Daoy (cell line): ENCODE data around the gene C8G. TPM values are rescaled to one million over a fixed set of nuclear protein-coding genes. Genes with fewer than 3 reads are reported as not detected.
A peak's percentile ranks its signal among the peaks of the same experiment; 100 is the strongest.

ENCODE experiments used
- DNase-seq: peaks from one replicate; pipeline ENCODE4 v3.0.0-alpha.2; 2015; ENCODE audit warnings: low read depth
- total RNA-seq: library from RNA; depleted of rRNA; stranded (reverse); fragments of >200 nt; shearing (Covaris generic); gene quantifications from 2 replicates; pipeline ENCODE4 v1.2.3, GENCODE V29; 2014; rRNA removed

The C8G gene
- total RNA-seq: 1.2 TPM in 1 of 2 replicates, not detected in the other

- DNase-seq: peak; percentile 99
These were observed at the start of gene C8G, which contains the start of gene FBXW5 for GRCh38 chr9:136944519-136945332. Gene C8G, plus strand, starts transcription at chr9:136945243. Its CDS starts 78 bp downstream, at chr9:136945321. Gene FBXW5, minus strand, starts transcription at chr9:136944738. Its CDS starts 655 bp downstream, at chr9:136944083.

DNA sequence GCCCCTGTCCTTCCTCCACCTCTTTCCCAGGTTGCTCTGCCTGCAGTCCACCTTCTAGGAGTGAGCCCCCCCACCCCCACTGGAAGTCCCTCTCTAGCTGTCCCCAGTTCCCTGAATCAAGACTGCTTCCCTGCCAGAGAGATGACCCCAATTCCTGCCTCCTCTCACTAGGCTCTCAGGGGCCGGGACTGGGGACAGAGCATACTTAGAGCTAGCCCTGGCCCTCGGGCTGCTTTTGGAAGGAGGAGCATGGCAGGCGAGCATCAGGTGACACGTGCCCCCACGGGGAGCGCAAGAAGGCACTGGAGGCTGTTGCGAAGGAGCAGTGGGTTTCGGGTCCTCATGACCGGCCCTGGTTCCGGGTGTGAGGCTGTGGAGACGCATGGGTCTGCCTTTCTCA, 49.0 kb upstream of the C8G start:
- no peak for DNase-seq

- DNase-seq: no peak
These were observed 46.5 kb upstream of the C8G start for GRCh38 chr9:136898483-136899100.

- no peak for DNase-seq
These were observed 45.8 kb upstream of the C8G start for GRCh38 chr9:136899196-136899595.

DNA sequence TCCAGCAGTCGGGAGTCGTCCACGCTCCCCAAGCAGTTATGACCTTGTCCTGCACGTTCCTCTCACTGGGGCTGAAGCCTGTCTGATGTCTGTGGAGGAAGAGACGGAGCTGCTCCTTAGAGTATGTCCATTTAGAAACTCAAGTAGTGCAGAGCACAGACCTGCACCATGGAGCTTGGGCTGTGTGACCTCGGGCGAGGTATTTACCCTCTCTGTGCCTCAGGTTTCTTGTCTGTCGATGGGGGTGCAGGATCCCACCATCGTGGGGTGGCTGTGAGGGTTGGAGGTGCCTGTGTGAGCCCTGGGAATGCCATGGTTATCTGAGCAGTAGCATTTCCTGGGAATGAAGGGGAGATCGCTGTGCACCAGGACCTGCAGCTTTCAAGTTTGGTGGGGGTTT, 44.5 kb upstream of the C8G start:
- no peak for DNase-seq

DNA sequence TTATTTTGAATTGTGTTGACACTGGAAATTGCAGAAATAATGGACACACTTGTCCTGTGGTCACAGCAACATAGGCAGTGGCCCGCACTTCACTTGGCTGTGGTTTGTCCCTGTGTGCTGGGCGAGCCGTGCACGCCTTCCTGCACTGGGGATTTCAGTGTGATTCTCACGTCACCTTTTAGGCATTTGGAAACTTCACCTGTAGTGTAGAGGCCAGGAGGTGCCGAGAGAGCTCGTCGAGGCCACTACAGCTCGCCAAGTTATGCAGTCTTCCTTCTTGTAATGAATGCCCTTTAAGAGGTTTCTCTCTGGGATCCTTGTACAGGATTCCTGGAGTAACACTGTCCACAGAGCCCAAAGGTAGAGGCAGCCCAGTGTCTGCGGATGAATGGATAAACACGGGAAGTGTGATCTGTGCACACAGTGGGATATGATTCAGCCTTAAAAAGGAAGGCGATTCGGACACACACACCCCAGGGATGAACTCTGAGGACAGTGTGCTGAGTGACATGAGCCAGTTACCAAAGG, 44.0 kb upstream of the C8G start:
- DNase-seq: peak; percentile 63

DNA sequence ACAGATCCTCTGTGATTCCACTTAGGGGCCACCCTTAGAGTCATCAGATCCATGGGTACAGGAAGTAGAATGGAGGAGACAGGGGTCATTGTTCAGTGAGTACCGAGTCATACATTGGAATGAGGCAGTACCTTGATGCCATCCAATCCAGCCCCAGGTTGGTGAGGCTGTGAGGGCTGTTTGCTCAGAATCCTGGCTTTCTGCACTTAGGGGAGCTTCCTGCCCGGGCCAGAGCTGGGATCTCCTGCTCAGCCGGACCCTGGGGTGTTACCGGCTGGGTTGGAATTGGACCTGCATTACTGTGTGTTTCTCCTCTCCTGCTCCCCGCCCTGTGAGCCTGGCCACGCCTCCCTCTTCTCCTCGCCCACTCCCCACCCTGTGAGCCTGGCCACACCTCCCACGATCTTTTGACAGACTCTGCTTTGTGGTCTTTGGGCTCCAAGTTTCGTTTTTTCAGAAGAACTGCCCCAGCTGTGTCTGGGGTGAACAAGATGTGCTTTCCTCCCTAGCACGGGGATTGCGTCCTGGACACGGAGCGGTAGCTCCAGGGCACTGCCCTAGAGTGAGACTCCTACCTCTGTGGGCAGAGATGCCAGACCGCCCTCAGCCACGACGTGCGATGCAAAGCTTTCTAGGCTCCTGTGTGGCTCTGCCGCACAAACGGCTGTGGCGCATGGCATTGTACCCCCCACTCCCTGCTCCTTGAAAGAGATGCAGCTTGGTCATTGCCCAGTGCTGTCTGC, 43.4 kb upstream of the C8G start:
- peak; percentile 94 for DNase-seq

- DNase-seq: peak; percentile 98
These were observed 42.7 kb upstream of the C8G start for GRCh38 chr9:136902259-136902821.

DNA sequence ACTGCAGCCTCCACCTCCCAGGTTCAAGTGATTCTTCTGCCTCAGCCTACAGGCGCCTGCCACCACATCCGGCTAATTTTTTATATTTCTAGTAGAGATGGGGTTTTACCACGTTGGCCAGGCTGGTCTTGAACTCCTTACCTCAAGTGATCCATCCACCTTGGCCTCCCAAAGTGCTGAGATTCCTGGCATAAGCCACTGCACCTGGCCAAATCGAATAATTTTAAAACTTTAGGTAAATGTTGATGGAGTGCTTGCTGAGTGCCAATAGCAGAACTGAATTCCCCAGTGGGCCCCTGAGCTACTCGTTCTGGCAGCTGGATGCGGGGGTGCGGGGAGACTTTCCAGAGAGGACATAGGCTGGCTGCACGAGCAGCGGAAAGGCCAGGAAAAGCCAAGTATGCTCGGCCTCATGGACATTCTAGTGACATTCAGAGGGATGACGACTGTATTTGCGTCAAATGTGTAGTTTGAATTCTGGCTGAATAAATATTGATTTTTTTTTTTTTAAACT, 41.9 kb upstream of the C8G start:
- DNase-seq: no peak

DNA sequence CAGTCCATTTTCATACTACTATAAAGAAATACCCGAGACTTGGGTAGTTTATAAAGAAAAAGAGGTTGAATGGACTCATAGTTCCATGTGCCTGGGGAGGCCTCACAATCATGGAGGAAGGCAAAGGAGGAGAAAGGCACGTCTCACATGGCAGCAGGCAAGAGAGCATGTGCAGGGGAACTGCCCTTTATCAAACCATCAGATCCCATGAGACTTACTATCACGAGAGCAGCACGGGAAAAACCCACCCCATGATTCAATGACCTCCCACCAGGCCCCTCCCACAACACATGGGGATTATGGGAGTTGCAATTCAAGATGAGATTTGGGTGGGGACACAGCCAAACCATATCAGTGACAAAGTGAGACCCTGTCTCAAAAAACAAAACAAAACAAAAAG, 38.8 kb upstream of the C8G start:
- DNase-seq: no peak

GRCh38 chr9:136907011-136907914, 37.8 kb upstream of the C8G start:
- no peak for DNase-seq

GRCh38 chr9:136910197-136910900, 34.7 kb upstream of the C8G start:
- no peak for DNase-seq

DNA sequence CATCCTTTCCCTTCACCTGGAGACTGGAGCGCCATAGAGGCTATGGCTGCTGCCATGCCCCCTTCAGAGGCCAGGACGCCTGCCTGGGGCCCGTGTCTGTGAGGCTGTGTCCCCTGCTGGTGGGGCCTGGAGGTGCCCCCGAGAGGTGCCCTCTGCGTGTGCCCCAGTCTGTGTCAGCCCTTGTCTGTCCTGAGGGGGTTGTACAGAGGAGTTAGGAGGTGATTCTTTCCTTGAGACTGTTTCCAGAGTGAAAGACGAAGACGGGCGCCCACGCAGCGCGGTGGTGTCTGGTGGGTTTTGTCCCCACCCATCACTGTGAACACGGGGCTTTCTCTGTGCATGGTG, 34.2 kb upstream of the C8G start:
- DNase-seq: no peak

DNA sequence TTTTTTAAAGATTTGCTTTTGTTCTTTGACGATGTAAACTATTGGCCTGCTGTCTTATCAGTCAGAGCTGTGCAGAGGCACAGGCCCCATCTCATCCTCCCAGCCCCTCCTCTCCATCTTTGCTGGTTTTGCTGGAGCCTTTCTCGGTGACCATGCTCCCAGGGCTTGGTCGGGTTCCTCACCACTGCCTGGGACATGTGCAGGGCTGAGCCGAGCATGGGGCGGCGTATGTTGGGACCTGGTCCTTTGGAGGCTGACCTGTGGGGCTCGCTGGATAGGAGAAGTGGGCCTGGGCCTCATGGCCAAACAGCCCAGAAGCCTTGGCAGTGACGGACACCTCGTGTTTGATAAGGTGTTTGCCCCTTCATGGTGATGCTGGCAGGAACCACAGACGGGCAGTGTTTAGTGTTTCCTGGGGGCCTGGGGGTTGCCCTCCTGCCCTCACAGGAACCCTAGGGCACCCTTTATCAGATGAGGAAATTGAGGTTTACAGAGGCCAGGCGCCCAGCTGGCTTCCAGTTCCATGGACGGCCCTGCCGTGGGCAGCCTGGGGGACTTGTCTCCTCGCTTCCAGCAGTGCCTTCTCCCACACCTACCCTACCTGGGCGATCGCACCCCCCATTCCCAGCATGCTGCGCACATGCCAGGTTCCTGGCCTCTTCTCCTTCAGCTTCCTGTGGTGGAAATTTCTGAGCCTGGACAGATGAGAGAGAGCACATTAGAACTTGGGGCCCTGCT, 31.2 kb upstream of the C8G start:
- no peak for DNase-seq

DNA sequence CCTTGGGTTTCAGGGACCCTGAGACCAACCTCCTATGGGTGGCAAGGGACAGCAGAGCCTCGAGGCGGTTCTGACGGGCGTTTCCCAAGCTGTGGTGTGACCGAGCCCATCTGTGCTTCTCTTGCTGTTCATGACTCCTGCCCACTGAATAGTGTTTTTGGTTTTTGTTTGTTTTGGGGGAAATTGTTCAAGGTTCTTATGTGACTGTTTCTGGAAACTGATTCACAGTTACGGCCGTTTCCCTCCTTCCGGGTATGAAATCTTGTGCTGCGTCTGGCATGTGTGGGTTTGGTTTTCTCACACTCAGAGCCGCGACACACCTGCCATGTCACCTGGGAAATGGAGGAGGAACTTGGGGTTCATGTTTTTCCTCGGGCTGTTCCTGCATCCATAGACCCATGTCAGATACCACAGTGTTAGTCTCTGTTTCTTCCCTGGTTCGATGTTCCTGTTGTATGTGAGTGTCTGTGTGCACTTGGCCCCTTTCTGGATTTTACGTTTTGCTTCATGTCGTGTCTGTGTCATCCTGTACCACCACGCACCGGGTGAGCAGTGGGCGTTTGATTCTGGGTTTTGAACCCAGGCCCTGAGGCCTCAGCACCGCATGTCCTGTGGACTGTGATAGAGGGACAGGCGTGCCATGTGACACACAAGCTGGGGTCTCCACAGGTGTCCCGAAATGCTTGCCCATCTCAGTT, 29.3 kb upstream of the C8G start:
- no peak for DNase-seq

DNA sequence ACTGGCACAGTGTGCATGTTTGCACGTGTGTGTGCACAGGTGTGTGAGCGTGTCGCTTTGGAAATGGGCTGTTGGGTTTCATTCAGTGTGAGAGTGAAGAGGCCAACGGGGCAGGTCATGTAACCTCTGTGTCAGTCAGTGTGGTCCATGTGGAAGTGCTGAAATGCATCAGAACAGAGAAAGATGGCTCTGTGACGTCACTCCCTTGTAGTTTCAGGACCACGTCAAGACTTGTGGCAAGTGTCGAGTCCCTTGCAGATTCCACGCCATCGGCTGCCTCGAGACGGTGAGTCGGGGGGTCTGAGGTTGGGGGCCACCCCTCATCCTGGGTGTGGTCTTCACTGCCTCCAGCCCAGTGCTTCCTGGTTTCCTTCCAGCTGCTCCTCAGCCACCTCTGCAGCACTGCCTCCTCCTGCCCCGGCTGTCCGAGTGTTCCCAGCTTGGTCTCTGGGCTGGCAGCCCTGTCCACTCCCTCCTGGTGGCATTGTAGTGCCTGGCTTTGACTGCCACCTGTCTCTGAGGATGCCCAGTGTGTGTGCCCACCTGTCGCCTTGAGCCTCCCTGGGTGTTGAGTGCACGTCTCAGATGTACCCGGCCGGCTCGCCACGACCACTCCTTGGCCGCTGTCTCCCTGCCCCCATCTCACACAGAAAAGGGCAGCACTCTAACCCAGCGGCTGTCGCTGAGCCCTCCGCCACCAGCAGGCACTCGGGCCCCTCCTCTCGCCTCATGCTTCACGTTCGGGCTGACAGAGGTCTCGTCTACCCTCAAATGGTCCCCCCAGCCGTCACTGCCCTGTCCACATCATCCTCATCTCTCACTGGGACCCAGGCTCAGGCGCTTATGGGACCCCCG, 28.5 kb upstream of the C8G start:
- no peak for DNase-seq

- DNase-seq: no peak
These were observed 27.1 kb upstream of the C8G start for GRCh38 chr9:136917902-136918301.

DNA sequence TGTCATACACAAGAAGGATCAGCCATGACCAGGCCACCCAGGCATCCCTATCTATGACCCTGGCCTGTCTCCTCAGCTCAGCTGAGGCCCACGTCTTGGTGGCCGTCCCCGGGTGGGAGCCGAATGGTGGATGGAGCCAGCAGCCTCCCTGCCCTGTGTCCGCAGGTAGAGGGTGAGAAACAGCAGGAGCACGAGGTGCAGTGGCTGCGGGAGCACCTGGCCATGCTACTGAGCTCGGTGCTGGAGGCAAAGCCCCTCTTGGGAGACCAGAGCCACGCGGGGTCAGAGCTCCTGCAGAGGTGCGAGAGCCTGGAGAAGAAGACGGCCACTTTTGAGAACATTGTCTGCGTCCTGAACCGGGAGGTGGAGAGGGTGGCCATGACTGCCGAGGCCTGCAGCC, 25.0 kb upstream of the C8G start:
- no peak for DNase-seq
